ENCODE results near the gene HOXC6. TPM values are rescaled to one million over a fixed set of nuclear protein-coding genes. Genes with fewer than 3 reads are reported as not detected.

Gene HOXC6
- total RNA-seq, 1 donor = 7.2 TPM

- H3K27ac ChIP-seq (ENCODE audit: low read depth, low read length) = no peak overlapping the region
- H3K36me3 ChIP-seq (ENCODE audit: insufficient read depth, low read length) = peaks cover 10% of the 10 kb centered on the region
- H2AFZ ChIP-seq (ENCODE audit: low read length) = no peak overlapping the region
- peaks cover 16% of the 10 kb centered on the region for H4K20me1 ChIP-seq (ENCODE audit: insufficient read depth, low read length)
- H3K4me3 ChIP-seq (ENCODE audit: insufficient read depth, low read length) = no peak overlapping the region
- H3K4me2 ChIP-seq (ENCODE audit: insufficient read depth, low read length) = no peak overlapping the region
- peaks cover 80% of the 10 kb centered on the region for H3K79me2 ChIP-seq (ENCODE audit: insufficient read depth, low read length)
- peak; percentile 83 for DNase-seq (ENCODE audit: insufficient read length, low spot score, missing footprints)
- TF ChIP-seq CTCF (IDR thresholded peaks at IDR 0.05; ENCODE audit: extremely low read depth, low read depth, low read length) = peak; percentile 25
- H3K9me3 ChIP-seq (ENCODE audit: low read depth, low read length) = no peaks in the 10 kb centered on the region
- H3K27me3 ChIP-seq (ENCODE audit: insufficient read depth, low read length) = no peaks in the 10 kb centered on the region
- H3K4me1 ChIP-seq (ENCODE audit: insufficient read depth, low read length) = peaks cover 38% of the 10 kb centered on the region
These were observed 24.0 kb upstream of the HOXC6 start for GRCh38 chr12:54004063-54004840.

GRCh38 chr12:54004841-54005530 lies 23.3 kb upstream of the HOXC6 start:
- peak overlapping the region; percentile 66 for H3K4me3 ChIP-seq (ENCODE audit: insufficient read depth, low read length)
- peak overlapping the region; percentile 92 for H3K4me2 ChIP-seq (ENCODE audit: insufficient read depth, low read length)
- H3K79me2 ChIP-seq (ENCODE audit: insufficient read depth, low read length) = peaks cover 82% of the 10 kb centered on the region

DNA sequence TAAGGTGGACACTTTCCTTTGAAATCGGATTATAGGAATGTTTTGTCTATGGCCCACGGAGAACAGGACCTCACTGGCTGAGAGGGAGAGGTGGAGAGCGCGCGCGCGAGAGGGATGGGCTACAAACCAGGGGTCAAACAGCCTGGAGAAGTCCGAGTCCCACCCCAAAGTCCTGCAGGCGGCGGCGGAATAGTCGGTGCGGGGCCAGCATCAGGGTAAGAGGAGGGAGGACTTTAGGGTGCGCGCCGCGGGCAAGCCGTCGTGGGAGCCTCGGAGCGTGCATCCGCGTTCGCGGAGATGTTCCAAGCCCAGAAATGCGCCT lies 22.7 kb upstream of the HOXC6 start:
- Histone ChIP-seq H3K4me1 (ENCODE audit: insufficient read depth, low read length) (peaks cover 47% of the 10 kb centered on the region), H3K27ac (ENCODE audit: low read depth, low read length) (no peak overlapping the region), H3K9me3 (ENCODE audit: low read depth, low read length) (no peaks in the 10 kb centered on the region), H3K27me3 (ENCODE audit: insufficient read depth, low read length) (no peaks in the 10 kb centered on the region), H3K4me3 (ENCODE audit: insufficient read depth, low read length) (peak overlapping the region; percentile 66), H3K36me3 (ENCODE audit: insufficient read depth, low read length) (peaks cover 10% of the 10 kb centered on the region), H3K4me2 (ENCODE audit: insufficient read depth, low read length) (peak overlapping the region; percentile 92), H4K20me1 (ENCODE audit: insufficient read depth, low read length) (peaks cover 16% of the 10 kb centered on the region), H2AFZ (ENCODE audit: low read length) (no peak overlapping the region), H3K79me2 (ENCODE audit: insufficient read depth, low read length) (peaks cover 82% of the 10 kb centered on the region)
- DNase-seq (ENCODE audit: insufficient read length, low spot score, missing footprints) = no peak
- TF ChIP-seq CTCF (IDR thresholded peaks at IDR 0.05; ENCODE audit: extremely low read depth, low read depth, low read length) = no peak

More at GRCh38 chr12:54004841-54005530, 23.3 kb upstream of the HOXC6 start:
- Histone ChIP-seq H2AFZ (ENCODE audit: low read length) (no peak overlapping the region), H3K27me3 (ENCODE audit: insufficient read depth, low read length) (no peaks in the 10 kb centered on the region), H3K9me3 (ENCODE audit: low read depth, low read length) (no peaks in the 10 kb centered on the region), H3K36me3 (ENCODE audit: insufficient read depth, low read length) (peaks cover 10% of the 10 kb centered on the region), H4K20me1 (ENCODE audit: insufficient read depth, low read length) (peaks cover 16% of the 10 kb centered on the region), H3K4me1 (ENCODE audit: insufficient read depth, low read length) (peaks cover 42% of the 10 kb centered on the region), H3K27ac (ENCODE audit: low read depth, low read length) (no peak overlapping the region)
- no peak for DNase-seq (ENCODE audit: insufficient read length, low spot score, missing footprints)
- TF ChIP-seq CTCF (IDR thresholded peaks at IDR 0.05; ENCODE audit: extremely low read depth, low read depth, low read length) = no peak
